Nucleus accumbens (tissue), 56 donors: Measurements from ENCODE around the gene CIAO2B.

Experiments
- DNase-seq, 56 donors: peaks; one replicate each; lab custom pipeline; 2025; lab: John Stamatoyannopoulos, UW

Gene CIAO2B

DNA sequence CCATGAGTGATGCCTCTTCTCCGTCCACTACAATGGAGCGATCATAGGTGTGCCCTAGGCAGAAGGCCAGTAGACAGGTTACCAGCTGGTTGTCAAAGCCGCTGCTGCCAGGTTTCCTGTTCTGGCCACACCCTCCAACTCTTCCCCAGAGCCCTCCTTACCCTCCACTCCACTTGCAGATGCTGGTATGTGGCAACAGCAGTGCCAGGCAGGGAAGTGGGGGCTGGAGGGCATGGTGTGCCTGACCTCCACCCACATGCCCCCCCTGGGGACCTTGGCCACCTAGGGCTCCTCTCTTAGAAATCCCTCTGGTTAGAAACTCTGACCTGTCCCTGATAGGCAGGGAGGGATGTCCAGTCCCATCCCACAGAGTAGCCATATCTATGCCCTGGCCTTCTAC lies 10.3 kb downstream of the CIAO2B start:
- DNase-seq = no peak

DNA sequence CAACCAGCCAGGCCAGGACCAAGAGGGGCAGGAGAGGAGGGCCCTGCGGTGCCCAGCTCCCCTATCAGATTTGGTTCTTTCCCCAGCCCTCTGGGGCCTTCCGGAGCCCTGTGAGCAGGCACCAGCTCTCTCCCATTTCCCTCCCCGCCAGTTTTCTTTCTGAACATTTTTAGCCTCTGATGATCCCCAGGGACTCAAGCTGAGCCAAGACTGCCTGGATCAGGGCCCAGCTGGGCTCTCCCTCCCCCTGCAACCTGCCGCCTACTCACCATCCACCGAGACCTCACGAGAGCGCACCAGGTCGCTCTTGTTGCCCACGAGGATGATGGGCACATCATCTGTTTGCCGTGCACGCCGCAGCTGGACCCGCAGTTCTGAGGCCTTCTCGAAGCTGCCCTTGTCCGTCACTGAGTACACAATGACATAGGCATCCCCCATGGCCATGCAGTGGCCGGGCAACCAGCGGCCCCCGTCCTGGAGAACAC lies 10.9 kb downstream of the CIAO2B start:
- DNase-seq = peak in 1 of 56 donors; percentile 37

DNA sequence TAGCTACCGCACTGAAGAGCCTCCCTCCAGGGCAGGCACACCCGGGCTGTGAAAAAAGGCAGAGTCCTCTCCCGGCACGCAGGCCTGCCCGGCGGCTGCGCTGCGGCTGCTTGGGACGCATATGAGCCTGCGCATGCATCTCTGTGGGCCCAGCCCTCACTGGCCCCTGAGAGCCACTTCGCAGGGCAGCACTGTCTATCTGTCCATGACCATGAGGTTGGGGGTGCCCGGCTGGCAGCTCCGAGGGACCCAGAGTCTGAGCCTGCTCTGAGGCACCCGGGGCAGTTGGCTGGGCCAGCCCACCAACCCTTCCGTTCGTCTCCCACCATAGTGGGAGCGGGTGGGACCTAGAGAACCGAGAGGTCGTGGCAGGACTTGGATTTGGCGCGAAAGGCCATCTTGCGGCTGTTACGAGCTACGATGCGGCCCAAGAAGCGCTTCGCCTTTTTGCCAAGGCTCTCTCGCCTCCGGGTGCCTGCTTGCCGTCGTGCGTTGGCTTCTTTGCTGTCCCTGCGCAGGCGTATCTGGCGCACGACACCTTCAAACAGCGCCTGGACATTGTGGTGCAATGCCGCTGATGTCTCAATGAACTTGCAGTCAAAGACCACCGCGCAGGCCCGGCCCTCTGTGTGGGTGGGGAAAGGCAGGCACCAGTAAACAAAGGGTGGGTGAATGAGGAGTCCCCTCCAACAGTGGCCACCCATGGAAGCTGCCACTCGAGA lies 12.3 kb downstream of the CIAO2B start:
- no peak for DNase-seq

DNA sequence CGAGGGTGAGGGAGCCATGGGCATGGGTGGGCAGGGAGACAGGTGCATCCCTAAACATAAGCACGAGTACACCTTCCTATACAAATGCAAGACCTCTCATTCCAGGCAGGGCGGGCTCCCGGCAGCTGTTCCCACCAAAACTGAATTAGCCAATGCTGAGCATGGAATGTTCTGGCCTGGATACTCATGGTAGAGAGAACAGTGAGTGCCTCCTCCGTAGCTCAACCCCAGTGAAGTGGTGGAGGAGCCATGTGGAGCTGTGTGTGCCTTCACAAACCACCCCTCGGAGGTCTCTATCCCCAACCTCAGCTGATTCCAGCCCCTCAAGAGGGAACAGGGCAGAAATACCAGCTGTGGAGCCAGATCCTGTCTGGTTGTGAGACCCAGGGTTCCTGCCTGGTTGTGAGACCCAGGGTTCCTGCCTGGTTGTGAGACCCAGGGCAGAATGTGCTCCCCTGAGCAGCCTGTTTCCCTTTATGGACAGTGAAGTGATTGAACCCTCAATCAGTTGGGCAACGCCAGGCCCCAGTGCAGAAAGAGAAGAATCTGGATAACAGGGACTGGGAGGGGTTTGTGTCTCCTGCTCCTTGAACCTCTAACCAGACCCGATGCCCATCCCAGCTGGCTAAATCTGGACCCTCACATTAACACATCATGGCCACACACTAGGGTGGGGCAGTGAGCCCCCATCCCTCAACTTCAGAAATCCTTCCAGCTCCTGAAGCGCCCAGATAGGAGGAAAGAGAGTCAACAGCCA lies 13.1 kb downstream of the CIAO2B start:
- no peak for DNase-seq

DNA sequence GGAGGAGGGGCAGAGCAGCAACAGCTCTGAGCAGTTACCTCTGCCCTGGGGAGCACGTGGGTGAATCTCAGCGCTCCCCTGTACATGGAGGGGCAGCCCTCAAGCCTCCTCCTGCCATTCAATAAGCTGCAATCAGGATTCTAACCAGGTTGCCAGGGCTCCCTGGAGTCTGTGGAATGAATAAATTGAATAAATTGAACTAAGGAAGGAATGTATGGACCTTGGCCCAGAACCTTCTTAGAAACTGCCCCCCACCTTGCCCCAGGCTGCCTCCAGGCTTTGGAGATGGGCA lies 14.0 kb downstream of the CIAO2B start:
- no peak for DNase-seq

DNA sequence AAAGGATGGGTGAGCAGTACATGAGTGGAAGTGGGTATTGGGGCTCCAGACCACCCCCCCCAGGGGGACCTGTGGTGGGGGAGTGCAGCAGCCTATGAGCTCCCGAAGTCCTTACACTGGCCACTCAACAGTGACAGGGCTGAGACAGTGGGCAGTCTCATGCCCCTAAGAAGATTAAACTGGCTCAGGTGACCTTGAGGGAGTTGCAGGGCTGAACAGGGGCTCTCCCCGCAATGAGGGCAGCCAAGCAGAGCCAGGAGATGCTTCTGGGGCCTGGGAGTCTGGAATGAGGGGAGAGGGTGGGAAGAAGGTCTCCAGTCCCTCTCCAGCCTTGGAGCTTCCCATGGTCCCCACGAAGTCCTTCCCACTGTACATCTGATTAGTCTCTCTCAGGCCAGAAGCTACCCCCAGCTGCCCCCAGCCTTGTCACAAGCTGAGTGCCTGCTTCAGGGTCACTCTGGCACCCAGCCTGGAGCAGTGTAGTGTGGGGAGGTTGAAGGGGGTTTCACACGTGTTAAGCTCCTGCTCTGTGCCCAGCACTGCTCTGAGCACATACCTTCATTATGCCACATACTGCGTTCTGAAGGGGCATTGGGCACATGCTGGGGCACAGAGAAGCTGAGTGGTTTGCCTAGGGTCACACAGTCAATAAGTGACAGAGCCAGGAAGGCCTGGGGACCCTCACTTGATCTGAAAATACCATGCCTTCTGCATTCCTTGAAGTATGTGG lies 14.5 kb downstream of the CIAO2B start:
- DNase-seq = no peak

DNA sequence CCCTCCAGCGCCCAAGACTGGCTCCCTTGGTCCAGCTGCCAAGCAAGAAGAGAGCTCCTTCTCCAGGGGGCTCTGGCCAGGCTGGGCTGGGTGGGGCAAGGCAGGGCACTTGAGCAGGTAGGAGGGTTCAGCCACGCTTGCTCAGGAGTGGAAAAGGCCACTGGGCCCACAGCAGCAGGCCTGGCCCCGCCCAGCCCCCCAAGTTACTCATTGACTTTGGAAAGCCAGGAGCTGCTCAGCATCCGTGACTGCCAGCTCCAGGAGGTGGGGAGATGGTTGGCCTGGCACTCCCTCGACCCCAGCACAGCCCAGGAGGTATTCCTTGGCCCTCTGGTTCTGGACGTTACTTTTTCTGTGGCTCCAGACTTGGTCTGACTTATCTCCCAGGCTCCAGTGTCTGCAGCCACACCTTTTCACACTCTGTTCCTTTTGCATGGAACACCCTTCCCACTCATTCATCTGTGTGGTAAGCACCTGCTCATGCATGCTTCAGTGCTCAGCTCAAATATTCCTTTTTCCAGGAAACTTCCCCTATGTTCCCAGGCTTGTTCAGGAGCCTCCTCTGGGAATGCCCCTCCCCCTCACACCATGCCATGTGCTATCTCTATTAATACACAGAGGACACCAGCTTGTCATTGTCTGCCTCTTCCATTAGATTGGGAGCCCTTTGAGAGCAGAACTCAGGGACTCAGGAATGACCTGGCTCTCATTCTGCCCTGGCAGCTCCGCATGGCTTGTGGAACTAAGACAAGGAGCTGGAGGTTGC lies 15.2 kb downstream of the CIAO2B start, which contains the start of gene CDH16:
Gene CDH16, minus strand, starts transcription at position 83 of the 766 bp plus-strand sequence. CDS start 820 bp downstream, outside the sequence.
- no peak for DNase-seq

DNA sequence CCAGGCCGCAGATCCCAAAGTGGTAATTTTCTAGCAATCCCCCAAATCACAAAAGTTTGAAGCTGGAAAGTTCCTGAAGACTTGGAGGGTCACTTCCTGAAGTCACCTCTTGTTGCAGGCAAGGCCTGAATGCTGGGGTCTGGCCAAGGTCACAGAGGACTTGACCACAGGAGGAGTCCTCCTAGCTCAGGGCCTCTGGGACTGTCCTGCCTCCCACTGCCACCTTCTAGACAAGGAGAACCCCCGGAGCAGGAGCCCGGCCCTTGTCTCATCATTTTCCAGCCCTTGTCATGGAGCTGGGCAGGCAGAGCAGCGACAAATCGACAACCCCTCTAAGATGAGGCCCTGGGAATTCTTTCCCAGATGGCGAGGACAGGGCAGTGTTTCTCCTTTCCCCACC lies 15.8 kb downstream of the CIAO2B start:
- no peak for DNase-seq

DNA sequence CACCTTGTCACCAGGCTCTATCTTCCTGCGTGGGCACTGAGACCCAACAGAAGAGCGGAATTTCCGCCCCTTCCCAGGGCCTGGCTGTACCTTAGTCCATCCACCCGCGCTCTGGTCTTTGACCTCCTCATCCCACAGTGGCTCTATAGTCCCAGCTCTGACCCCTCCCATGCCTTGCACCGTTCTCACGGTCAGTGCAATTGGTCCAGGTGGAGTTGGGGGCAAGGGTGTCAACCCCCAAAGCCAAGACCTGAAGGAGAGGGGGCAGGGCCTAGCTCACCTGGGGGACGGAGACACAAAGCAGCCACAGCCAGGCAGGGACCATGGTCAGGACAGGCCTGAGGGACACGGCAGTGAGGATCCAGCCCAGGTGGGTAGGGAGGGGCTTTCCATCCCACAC lies 16.5 kb downstream of the CIAO2B start:
- DNase-seq = no peak

DNA sequence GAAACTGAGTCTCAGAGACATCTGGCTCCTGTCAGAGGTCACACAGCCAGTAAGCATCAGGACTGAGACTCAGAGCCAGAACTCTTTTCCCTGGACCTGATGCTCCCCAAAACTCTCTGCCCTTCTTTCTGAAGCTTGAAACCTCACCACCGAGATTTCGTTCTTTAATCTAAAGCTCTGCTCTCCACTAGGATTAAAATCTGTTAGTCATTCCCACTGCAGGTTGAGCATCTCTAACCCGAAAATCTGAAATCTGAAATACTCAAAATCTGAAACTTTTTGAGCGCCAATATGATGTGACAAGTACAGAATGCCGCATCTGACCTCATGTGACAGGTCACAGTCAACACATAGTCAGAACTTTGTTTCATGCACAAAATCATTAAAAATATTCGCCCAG lies 17.7 kb downstream of the CIAO2B start:
- DNase-seq = no peak

DNA sequence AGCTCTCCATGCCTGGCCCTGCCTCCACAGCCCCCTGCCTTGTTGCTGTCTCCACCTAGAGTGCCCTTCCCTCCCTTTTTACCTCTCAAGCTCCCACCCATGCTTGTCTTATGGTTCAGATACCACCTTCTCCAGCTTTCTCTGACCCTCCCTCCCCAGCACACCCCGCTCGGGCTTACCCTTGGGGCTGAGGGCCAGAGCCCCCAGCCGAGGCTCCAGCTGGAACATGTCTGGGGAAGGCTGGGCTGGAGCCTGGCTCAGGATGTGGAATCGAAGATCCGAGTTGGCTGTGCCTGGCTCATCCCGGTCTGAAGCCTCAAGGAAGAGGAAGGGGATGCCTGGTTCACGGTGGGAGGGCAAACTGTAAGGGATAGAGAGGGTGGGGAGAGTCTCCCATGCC lies 19.2 kb downstream of the CIAO2B start:
- no peak for DNase-seq

DNA sequence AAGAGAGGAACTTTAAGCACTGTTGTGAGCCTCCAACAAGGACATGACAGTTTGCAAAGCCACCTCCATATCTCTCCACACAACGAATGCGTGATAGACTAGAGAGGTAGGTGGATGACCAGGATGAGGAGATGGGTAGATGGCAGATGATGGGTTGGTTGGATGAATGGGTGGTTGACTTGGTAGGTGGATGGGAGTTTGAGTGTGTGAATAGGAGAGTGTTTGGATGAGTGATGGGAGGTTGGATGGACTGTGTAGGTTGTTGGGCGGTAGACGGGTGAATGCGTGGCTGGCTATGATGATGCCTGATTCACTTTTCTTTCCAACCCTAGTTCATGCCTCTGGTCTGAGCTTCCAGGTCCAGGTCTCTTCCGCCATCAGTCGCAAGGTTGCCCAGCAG lies 19.7 kb downstream of the CIAO2B start:
- DNase-seq = no peak

DNA sequence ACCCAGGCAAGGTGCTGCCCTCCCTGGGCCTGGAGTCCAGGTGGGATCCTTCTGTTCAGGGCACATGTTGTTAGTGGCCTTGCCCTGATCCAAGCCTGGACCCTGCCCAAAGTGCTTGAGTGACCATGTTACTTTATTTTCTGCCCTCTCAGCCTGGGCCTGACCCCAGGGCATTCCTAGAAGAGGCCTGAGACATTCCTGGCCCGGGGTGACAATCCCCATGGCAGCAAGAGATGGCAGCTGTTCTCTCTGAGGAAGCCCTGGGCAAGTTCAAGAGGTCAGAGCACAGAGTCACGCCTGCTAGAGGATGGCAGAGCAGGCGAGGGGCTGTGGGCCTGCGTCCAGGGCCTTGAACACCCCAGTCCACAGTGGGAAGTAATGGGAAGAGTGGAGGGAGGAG lies 20.5 kb downstream of the CIAO2B start:
- DNase-seq = no peak

DNA sequence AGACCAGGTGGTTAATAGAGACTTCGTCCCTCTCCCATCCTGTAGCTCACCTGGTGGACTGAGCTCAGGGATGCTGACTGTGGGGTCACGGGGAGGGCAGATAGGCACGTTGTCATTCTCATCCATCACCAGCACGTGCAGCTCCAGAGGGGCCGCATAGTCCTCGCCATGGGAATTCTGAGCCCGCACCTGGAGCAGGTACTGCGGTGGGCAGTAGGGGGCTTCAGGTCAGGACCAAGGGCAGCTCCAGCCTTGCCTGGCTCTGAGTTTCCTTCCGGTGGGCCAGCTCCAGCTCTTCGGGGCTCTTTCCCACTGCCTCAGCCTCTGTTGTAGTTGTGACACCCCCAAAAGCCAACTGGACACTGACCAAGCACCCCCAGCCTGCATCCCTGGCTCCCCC lies 21.1 kb downstream of the CIAO2B start:
- DNase-seq = no peak

DNA sequence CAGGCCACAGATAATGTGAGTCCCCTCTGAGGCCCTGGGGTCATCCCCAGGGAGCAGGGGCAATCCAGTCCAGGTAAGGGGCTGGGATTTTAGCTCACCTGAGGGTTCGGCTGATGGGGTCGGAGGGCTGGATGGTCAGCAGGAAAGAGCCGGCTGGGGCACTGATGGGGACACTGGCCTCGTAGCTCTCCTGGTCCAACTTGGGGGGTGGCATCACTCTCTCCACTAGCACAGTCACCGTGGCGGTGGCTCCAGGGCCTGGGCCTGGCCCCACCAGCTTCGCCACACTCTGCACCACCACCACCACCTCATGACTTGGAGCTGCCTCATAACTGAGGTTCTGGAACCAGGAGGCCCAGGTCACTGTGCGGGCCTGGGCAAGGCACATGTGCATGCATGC lies 22.4 kb downstream of the CIAO2B start:
- DNase-seq = no peak

DNA sequence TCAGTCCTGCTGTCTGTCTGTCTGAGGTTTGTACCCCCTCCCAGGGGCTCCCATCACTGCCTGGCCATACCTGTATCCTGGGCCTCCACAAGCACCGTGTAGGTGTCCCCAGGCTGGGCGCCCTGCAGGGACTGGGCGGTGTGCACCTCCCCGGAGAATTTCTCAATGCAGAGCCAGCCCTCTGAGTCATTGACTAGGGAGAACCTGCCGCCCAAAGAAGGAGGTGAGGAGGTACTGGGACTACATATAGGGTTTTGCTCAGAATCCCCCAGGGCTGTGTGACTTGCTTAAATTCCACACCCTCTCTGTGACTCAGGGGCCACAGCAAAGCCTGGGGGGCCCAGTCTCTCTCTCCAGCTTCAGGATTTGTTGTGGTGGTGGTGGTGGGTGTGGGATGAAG lies 23.1 kb downstream of the CIAO2B start:
- DNase-seq = no peak

DNA sequence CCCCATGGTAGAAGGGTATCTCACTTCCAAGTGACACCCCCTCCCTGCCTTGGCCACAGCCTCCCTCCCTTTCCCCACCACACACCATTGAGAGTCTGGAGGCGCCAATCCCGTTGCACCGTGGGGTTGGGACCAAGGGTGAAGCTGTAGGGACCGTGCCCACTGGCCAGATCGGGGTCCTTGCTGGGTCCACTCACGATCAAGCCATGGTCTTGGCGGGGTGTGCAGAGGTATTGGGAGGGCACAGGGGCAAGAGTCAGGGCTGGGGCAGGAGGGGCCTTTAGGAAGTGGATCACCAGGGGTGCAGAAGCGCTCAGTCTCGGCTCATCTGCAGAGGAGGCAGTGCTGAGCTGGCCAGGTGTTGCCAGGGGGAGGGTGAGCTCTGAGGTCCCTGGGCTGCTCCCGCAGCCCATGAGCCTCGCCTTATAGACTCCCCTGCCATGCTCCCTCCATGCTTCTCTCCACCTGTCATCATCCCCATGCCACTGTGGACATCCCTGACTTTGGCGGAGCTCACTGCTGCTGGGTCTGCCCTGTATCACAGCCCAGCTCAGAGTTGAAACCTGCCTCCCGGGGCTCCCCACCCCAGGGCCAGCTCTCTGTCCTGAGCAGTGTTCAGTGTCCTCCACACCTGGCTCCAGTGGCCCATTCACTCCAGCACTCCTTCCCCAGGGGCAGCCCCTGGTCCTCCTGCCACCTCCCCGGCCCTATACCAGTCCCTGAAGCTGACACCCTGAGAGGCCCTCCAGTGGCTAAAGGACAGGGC lies 23.8 kb downstream of the CIAO2B start:
- no peak for DNase-seq

DNA sequence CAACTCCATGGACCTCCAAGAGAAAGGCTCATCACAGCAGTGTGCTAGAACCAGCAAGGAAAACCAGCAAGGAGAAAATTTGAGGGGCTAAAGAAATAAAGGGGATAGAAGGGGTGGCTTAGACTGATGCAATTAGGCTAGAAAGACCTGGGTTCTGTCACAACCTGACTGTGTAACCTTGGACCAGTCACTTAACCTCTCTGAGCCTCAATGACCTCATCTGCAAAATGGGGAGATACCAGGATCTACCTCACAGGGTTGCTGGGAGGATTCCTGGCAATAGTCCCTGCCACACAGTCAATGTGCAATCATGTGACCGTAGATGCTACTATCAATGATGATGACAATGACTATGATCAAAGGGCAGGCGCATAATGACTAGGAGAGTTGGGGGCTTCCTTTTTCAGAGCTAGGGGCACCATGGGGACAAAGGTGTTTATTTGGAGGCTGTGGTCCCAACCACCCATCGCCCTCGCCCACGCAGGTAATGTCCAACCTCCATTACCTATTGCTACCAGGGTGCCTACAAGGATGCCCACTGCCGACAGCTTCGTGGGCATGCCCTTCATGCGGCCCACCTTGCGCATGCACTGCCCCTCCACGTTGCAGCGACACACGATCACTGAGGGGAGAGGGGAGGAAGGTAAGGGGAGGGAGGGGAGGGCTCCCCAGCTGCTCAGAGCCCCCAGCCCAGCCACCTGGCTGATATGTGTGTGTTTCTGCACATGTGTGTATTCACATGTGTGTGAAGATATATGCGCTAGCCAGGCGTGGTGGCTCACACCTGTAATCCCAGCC lies 25.2 kb downstream of the CIAO2B start:
- no peak for DNase-seq

DNA sequence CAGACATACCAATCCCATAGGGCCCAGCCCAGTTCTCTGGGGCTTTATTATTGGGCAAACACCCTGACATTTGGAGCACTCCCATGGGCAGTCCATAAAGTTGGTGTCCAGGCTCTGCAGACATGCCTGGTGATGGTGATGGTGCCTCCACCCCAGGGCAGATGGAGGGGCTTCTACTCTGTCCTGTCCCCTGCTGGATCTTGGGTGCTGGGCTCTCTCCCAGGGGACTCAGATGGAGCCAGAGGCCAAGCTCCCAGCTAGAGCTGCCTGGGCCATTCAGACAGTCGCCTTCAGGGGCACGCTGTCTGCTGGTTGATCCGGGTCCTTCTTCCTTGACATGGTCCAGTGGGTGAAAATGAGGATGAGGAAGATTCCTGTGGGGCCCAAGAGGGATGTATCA lies 26.1 kb downstream of the CIAO2B start:
- no peak for DNase-seq
